ENCODE results near the gene SLC16A3. TPM values are rescaled to one million over a fixed set of nuclear protein-coding genes. Genes with fewer than 3 reads are reported as not detected.
A peak's percentile ranks its signal among the peaks of the same experiment; 100 is the strongest.

Gene SLC16A3
- total RNA-seq, 1 donor from 2014 or later: 29.8 TPM

- H3K36me3 Mint-ChIP-seq: no peaks in the 10 kb centered on the region
- H3K4me3 Mint-ChIP-seq: no peak overlapping the region
Measured at GRCh38 chr17:82225368-82226029, 3.3 kb upstream of the SLC16A3 start.

GRCh38 chr17:82226146-82226808, 2.6 kb upstream of the SLC16A3 start:
- no peak for DNase-seq (ENCODE audit: extremely low spot score, unreplicated experiment)
- Mint-ChIP-seq H3K4me1 (ENCODE audit: unreplicated experiment) (no peaks in the 10 kb centered on the region), H3K36me3 (no peaks in the 10 kb centered on the region), H3K9me3 (no peaks in the 10 kb centered on the region), H3K27me3 (peaks cover 12% of the 10 kb centered on the region), H3K27ac (no peak overlapping the region), H3K4me3 (no peak overlapping the region)
- TF ChIP-seq, protein P1, sequence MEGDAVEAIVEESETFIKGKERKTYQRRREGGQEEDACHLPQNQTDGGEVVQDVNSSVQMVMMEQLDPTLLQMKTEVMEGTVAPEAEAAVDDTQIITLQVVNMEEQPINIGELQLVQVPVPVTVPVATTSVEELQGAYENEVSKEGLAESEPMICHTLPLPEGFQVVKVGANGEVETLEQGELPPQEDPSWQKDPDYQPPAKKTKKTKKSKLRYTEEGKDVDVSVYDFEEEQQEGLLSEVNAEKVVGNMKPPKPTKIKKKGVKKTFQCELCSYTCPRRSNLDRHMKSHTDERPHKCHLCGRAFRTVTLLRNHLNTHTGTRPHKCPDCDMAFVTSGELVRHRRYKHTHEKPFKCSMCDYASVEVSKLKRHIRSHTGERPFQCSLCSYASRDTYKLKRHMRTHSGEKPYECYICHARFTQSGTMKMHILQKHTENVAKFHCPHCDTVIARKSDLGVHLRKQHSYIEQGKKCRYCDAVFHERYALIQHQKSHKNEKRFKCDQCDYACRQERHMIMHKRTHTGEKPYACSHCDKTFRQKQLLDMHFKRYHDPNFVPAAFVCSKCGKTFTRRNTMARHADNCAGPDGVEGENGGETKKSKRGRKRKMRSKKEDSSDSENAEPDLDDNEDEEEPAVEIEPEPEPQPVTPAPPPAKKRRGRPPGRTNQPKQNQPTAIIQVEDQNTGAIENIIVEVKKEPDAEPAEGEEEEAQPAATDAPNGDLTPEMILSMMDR (conservative IDR thresholded peaks at IDR 0.05): no peak

More at GRCh38 chr17:82225368-82226029, 3.3 kb upstream of the SLC16A3 start:
- H3K4me1 Mint-ChIP-seq (ENCODE audit: unreplicated experiment): no peaks in the 10 kb centered on the region
- TF ChIP-seq, protein P1 (conservative IDR thresholded peaks at IDR 0.05): no peak
- peaks cover 13% of the 10 kb centered on the region for H3K27me3 Mint-ChIP-seq
- no peak for DNase-seq (ENCODE audit: extremely low spot score, unreplicated experiment)
- no peaks in the 10 kb centered on the region for H3K9me3 Mint-ChIP-seq
- H3K27ac Mint-ChIP-seq: no peak overlapping the region

DNA sequence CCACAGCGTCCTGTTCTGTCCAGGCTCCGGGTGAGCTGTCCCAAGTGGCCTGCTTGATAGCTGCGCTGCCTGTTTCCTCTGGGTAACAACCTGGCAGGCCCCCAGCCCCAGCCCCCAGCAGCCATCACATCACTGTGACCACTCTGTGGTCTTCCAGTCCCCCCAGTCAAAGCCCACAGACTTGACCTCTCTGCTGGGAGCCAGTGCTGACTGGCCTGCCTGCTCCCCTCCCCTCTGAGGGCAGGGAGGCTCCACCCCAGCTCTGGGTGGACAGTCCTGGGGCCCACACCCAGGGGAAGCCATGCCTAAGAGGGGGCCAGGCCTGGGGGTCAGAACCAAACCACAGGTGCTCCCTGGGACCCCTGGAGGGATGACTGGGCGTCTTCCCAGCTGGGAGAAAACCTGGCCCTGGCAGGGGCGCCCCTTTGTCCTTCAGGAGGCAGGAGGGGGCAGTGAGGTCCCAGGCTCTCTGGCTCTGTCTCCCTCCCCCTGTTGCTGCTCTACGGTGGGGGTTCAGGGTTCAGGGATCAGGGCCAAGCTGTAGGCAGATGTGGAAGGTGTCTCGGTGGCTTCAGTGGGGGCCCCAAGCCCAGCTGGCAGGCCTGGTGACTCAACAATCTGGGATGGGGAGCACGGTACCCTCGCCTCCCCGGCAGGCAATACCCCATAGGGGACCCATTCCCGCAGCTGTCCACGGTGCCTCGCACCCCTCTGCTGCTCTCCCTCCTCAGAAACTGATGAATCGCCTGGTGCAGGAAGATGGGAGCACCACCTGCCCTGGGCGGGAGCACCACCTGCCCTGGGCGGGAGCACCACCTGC, 1.8 kb upstream of the SLC16A3 start:
- Mint-ChIP-seq H3K9me3 (no peaks in the 10 kb centered on the region), H3K36me3 (no peaks in the 10 kb centered on the region), H3K4me3 (no peak overlapping the region), H3K27me3 (peaks cover 9% of the 10 kb centered on the region), H3K4me1 (ENCODE audit: unreplicated experiment) (no peaks in the 10 kb centered on the region), H3K27ac (no peak overlapping the region)
- TF ChIP-seq, protein P1 (conservative IDR thresholded peaks at IDR 0.05): no peak
- no peak for DNase-seq (ENCODE audit: extremely low spot score, unreplicated experiment)

DNA sequence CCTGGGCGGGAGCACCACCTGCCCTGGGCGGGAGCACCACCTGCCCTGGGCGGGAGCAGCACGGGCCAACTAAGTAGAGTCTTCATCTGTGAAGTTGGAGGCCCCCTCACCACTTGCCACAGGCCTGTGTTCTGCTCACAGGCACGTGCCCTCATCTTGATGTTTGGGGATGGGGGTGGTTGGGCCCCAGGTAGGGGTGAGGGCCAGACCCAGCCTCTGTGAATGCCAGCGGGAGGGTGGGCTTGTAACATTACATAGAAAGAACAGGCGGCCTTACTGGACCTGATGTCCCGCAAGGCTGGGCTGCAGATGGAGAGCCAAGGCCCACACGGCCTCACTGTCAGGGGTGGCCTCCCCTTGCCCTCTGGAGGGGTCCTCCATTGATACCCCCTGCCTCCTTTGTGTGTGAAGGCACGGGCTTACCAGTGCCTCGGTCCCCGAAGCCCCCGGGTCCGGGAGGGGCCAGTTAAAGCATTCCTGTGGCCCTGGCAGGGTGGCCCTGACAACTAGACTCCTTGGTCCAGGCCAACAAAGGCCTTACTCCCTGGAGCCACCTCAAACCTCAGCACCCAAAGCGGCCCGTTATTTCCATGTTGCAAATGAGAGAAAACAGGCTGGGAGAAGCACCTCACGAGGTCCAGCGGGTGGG, 1.1 kb upstream of the SLC16A3 start:
- Mint-ChIP-seq H3K9me3 (no peaks in the 10 kb centered on the region), H3K27me3 (peaks cover 9% of the 10 kb centered on the region), H3K4me3 (peak overlapping the region; percentile 67), H3K36me3 (no peaks in the 10 kb centered on the region), H3K27ac (peak overlapping the region; percentile 36), H3K4me1 (ENCODE audit: unreplicated experiment) (no peaks in the 10 kb centered on the region)
- TF ChIP-seq, protein P1 (conservative IDR thresholded peaks at IDR 0.05): no peak
- DNase-seq (ENCODE audit: extremely low spot score, unreplicated experiment): no peak

DNA sequence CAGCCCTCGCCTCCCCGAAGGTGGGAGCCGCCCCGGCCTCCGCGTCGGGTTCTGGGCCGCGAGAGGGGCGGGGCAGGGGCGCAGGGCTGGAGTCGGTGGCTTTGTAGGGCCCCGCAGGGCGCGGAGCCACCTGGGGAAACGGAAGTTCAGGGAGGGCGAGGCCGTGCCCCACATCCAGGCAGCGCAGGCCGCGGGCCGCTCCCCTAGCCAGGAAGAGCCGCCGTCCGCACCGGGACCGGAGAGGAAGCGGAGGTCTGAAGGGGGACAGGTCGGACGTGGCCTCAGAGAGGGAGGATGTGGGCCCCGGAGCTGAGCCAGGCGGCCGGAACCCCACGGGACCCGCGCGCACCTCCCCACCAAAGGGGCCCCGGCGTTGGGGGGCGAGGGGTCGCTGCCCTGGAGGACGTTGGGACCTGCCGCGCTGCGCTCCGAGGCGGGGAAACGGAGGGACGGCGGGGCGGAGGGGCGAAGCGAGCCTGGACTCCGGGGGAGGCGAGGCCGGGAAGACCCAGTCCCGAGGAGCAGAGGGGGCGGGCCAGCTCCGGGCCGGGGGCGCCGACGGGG, 482 bp upstream of the SLC16A3 start:
- Mint-ChIP-seq H3K9me3 (no peaks in the 10 kb centered on the region), H3K36me3 (no peaks in the 10 kb centered on the region), H3K27ac (no peak overlapping the region), H3K4me3 (peak overlapping the region; percentile 39), H3K4me1 (ENCODE audit: unreplicated experiment) (no peaks in the 10 kb centered on the region), H3K27me3 (peaks cover 9% of the 10 kb centered on the region)
- no peak for DNase-seq (ENCODE audit: extremely low spot score, unreplicated experiment)
- TF ChIP-seq, protein P1 (conservative IDR thresholded peaks at IDR 0.05): no peak

Data from type B pancreatic cell (in vitro differentiated cells).